IMR-90 (cell line): ENCODE results near the gene REPIN1. TPM values are rescaled to one million over a fixed set of nuclear protein-coding genes. Genes with fewer than 3 reads are reported as not detected.

Experiments used
- ATAC-seq: fragments of 200-7000 bp; cut with Tn5 transposase; 2 replicates; pipeline ENCODE4 v1.9.1; 2020; ENCODE audit warnings: low read depth, mild to moderate bottlenecking, moderate library complexity
- BruUV-seq: library from RNA; stranded (reverse); fragments of 400-500 nt; replicated peaks from 2 replicates; lab custom pipeline; 2021; lab: Mats Ljungman, UMichigan
- CTCF ChIA-PET: fragments of 300-600 bp; formaldehyde crosslinking; extraction: SDS; loops from one replicate; lab custom pipeline; 2021; ENCODE audit warnings: antibody characterized with exemption; lab: Yijun Ruan, JAX
- POLR2A ChIA-PET: fragments of 300-600 bp; sonication (Branson Sonifier 250); formaldehyde crosslinking; loops from one replicate; lab custom pipeline; 2022; ENCODE audit warnings: antibody characterized with exemption; ENCODE audit not compliant: unreplicated experiment; lab: Charles Lee
- DNase-seq: peaks from one replicate; pipeline ENCODE4 v3.0.0; 2013
- H2AFZ ChIP-seq: replicated peaks from 2 replicates; pipeline ENCODE3; 2013; ENCODE audit warnings: low read length, mild to moderate bottlenecking; ENCODE audit not compliant: poor library complexity
- H2AK5ac ChIP-seq: 2 replicates; pipeline ENCODE4 v1.6.1; 2013; ENCODE audit warnings: low read depth, low read length, inconsistent platforms
- H2AK9ac ChIP-seq: replicated peaks from 2 replicates; pipeline ENCODE3; 2013; ENCODE audit warnings: mild to moderate bottlenecking, low read depth, low read length, moderate library complexity; ENCODE audit not compliant: poor library complexity
- H2BK120ac ChIP-seq: 2 replicates; pipeline ENCODE4 v1.6.1; 2013; ENCODE audit warnings: low read depth, low read length, inconsistent platforms
- H2BK15ac ChIP-seq: 3 replicates; pipeline ENCODE4 v1.6.1; 2013; ENCODE audit warnings: low read depth, low read length, inconsistent platforms
- H2BK20ac ChIP-seq: 2 replicates; pipeline ENCODE4 v1.6.1; 2013; ENCODE audit warnings: low read depth, mild to moderate bottlenecking, inconsistent platforms, low read length, moderate library complexity
- H2BK5ac ChIP-seq: 2 replicates; pipeline ENCODE4 v1.6.1; 2013; ENCODE audit warnings: mild to moderate bottlenecking, low read depth, low read length, inconsistent platforms; ENCODE audit not compliant: poor library complexity, severe bottlenecking
- H3K14ac ChIP-seq: replicated peaks from 2 replicates; pipeline ENCODE4 v1.6.1; 2013; ENCODE audit warnings: low read depth, low read length, inconsistent platforms
- H3K18ac ChIP-seq: 2 replicates; pipeline ENCODE4 v1.6.1; 2013; ENCODE audit warnings: low read depth, low read length, control low read depth
- H3K23ac ChIP-seq: 2 replicates; pipeline ENCODE4 v1.6.1; 2013; ENCODE audit warnings: low read depth, low read length, inconsistent platforms
- H3K27ac ChIP-seq: 2 replicates; pipeline ENCODE4 v1.5.1; 2013; ENCODE audit warnings: mild to moderate bottlenecking, control low read depth, low read length; ENCODE audit not compliant: insufficient read depth
- H3K27me3 ChIP-seq: 2 replicates; pipeline ENCODE4 v1.6.1; 2013; ENCODE audit warnings: low read length; ENCODE audit not compliant: control insufficient read depth, insufficient read depth
- H3K36me3 ChIP-seq: 2 replicates; pipeline ENCODE4 v1.6.1; 2013; ENCODE audit warnings: low read length, mixed read lengths; ENCODE audit not compliant: control insufficient read depth, insufficient read depth
- H3K4ac ChIP-seq: 2 replicates; pipeline ENCODE4 v1.6.1; 2013; ENCODE audit warnings: low read depth, low read length, inconsistent platforms
- H3K4me1 ChIP-seq: 2 replicates; pipeline ENCODE4 v1.6.1; 2013; ENCODE audit warnings: low read length, mixed read lengths; ENCODE audit not compliant: control insufficient read depth, insufficient read depth
- H3K4me2 ChIP-seq: 2 replicates; pipeline ENCODE4 v1.6.1; 2013; ENCODE audit warnings: low read depth, mild to moderate bottlenecking, control low read depth, low read length, moderate library complexity
- H3K4me3 ChIP-seq: 2 replicates; pipeline ENCODE4 v1.5.1; 2013; ENCODE audit warnings: low read depth, mild to moderate bottlenecking, control low read depth, low read length, moderate library complexity; ENCODE audit not compliant: insufficient read depth
- H3K56ac ChIP-seq: 2 replicates; pipeline ENCODE4 v1.6.1; 2013; ENCODE audit warnings: low read length, inconsistent platforms; ENCODE audit not compliant: insufficient read depth; ENCODE audit errors: extremely low read depth
- H3K79me1 ChIP-seq, 2 experiments: 2 replicates each; pipeline ENCODE4 v1.6.1; 2013; ENCODE audit warnings: low read length in 2 of 2, inconsistent platforms in 1 of 2, low read depth in 1 of 2
- H3K9ac ChIP-seq: 2 replicates; pipeline ENCODE4 v1.6.1; 2013; ENCODE audit warnings: low read depth, low read length, control low read depth
- H3K9me1 ChIP-seq: 2 replicates; pipeline ENCODE4 v1.6.1; 2013; ENCODE audit warnings: low read length, inconsistent platforms; ENCODE audit not compliant: insufficient read depth
- H3K9me3 ChIP-seq: 2 replicates; pipeline ENCODE4 v1.6.1; 2013; ENCODE audit warnings: low read length; ENCODE audit not compliant: control insufficient read depth, insufficient read depth
- H4K20me1 ChIP-seq: 2 replicates; pipeline ENCODE4 v1.6.1; 2013; ENCODE audit warnings: low read length, inconsistent platforms; ENCODE audit not compliant: insufficient read depth
- H4K5ac ChIP-seq: 2 replicates; pipeline ENCODE4 v1.6.1; 2013; ENCODE audit warnings: mild to moderate bottlenecking, low read depth, low read length, control low read depth
- H4K8ac ChIP-seq, 2 experiments: 2 replicates each; pipeline ENCODE4 v1.6.1; 2013; ENCODE audit warnings: low read depth in 2 of 2, low read length in 2 of 2, control low read depth in 1 of 2, inconsistent platforms in 1 of 2
- H4K91ac ChIP-seq: 2 replicates; pipeline ENCODE4 v1.6.1; 2013; ENCODE audit warnings: low read depth, low read length, inconsistent platforms; ENCODE audit not compliant: insufficient read depth
- CEBPB ChIP-seq: IDR thresholded peaks from 2 replicates; pipeline ENCODE4 v1.6.1; 2012; ENCODE audit warnings: low read depth, low read length, improper control_type of control experiment
- CHD1 ChIP-seq: IDR thresholded peaks from 2 replicates; pipeline ENCODE4 v1.6.1; 2012; ENCODE audit warnings: low read depth, low read length, improper control_type of control experiment
- MAFK ChIP-seq: IDR thresholded peaks from 2 replicates; pipeline ENCODE4 v1.6.1; 2012; ENCODE audit warnings: low read depth, low read length, improper control_type of control experiment
- MAZ ChIP-seq: IDR thresholded peaks from 2 replicates; pipeline ENCODE4 v1.6.1; 2012; ENCODE audit warnings: low read depth, mild to moderate bottlenecking, low read length, improper control_type of control experiment, moderate library complexity, borderline replicate concordance
- RCOR1 ChIP-seq: IDR thresholded peaks from 2 replicates; pipeline ENCODE4 v1.6.1; 2012; ENCODE audit warnings: mild to moderate bottlenecking, low read length, improper control_type of control experiment; ENCODE audit not compliant: insufficient replicate concordance
- RFX5 ChIP-seq: IDR thresholded peaks from 2 replicates; pipeline ENCODE4 v1.8.0; 2012; ENCODE audit warnings: low read depth, mild to moderate bottlenecking, low read length, moderate library complexity
- SMC3 ChIP-seq: fragments of 150-350 bp; IDR thresholded peaks from 2 replicates; pipeline ENCODE4 v1.6.1; 2016; ENCODE audit warnings: low read depth, mild to moderate bottlenecking, antibody characterized with exemption, low read length, moderate library complexity
- USF2 ChIP-seq: fragments of 150-350 bp; IDR thresholded peaks from 2 replicates; pipeline ENCODE4 v1.6.1; 2017; ENCODE audit warnings: mild to moderate bottlenecking, antibody characterized with exemption, low read length, low read depth
- WGBS, 2 experiments: methylation state at CpG; one replicate each; pipeline versions ENCODE4 v1.1.5 to v1.1.7; 2013; ENCODE audit warnings: missing lambda C conversion rate in 2 of 2; ENCODE audit not compliant: insufficient read length in 1 of 2; ENCODE audit errors: extremely low coverage in 2 of 2; 5-methylcytosine and 5-hydroxymethylcytosine counted together
- dilution Hi-C: fragments of 300-500 bp; cut with HindIII; formaldehyde crosslinking; loops from one replicate; pipeline ENCODE4 v1.14.3; 2018; ENCODE audit warnings: low sequenced_read_pairs; ENCODE audit not compliant: unreplicated experiment
- in situ Hi-C: fragments of 300-500 bp; cut with MboI; formaldehyde crosslinking; loops from 3 replicates; pipeline ENCODE4 v1.14.3; 2019; ENCODE audit warnings: low sequenced_read_pairs, inconsistent platforms, mixed read lengths
- intact Hi-C: fragments of 100-400 bp; cut with micrococcal nuclease; formaldehyde crosslinking; loops from 2 replicates; pipeline ENCODE4 v1.10.0; 2022
- polyA plus RNA-seq, 3 experiments: library from polyadenylated mRNA; depleted of rRNA; stranded (reverse); fragments of >200 nt; gene quantifications; 2 replicates each; pipeline ENCODE4 v1.2.3, GENCODE V29; 2012; ENCODE audit warnings: low replicate concordance in 1 of 3
- total RNA-seq: library from RNA; depleted of rRNA; stranded (reverse); fragments of >200 nt; gene quantifications from 2 replicates; pipeline ENCODE4 v1.2.3, GENCODE V29; 2012
- TF ChIP-seq, protein P1 (sequence below): fragments of 150-350 bp; IDR thresholded peaks from 2 replicates; pipeline ENCODE4 v1.6.1; 2016; ENCODE audit warnings: low read depth, mild to moderate bottlenecking, low read length, moderate library complexity, borderline replicate concordance

The REPIN1 gene
- total and polyA plus RNA-seq, 2 of the 4 experiments (the other 2 are of a cell fraction) = 19.4 to 50.6 TPM

DNA sequence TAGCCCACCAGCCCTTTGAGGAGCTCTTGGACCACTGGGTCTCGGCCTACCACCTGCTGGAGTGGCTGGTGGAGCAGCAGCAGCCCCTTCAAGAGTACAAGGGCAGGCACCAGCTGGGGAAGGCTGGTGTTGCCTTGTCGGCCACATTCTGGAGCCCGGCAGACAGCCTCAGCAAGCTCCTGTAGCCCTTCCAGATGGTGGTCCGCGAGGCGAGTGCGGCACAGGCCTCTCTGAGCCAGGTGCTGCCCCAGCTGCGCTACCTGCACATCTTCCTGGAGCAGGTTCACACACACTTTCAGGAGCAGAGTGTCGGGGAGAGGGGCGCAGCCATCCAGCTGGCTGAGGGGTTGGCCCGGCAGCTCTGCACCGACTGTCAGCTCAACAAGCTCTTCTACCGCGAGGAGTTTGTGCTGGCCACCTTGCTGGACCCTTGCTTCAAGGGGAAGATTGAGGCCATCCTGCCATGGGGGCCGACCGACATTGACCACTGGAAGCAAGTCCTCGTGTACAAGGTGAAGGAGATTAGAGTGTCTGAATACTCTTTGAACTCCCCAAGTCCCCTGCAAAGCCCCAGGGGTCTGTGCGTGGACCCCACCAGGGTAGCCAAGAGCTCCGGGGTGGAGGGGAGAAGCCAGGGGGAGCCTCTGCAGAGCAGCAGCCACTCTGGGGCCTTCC lies 38.3 kb upstream of the REPIN1 start:
- ATAC-seq (no peak), DNase-seq (no peak)
- no peak overlapping the region for H4K5ac ChIP-seq
- H2BK120ac ChIP-seq = no peak overlapping the region
- H3K14ac ChIP-seq = no peak overlapping the region
- H3K27me3 ChIP-seq = no peaks in the 10 kb centered on the region
- H3K4me1 ChIP-seq = peaks cover 3% of the 10 kb centered on the region
- ChIA-PET CTCF (interaction anchor here (1.4 kb wide), 1 partner anchor 40 kb away, joined by 3 read pairs; no protein-coding TSS in a partner anchor), POLR2A (no interaction called here)
- intact Hi-C loops = no loop called here
- no peak overlapping the region for H3K4ac ChIP-seq
- in situ Hi-C loops = no loop called here
- no peak overlapping the region for H2BK20ac ChIP-seq
- H3K9me1 ChIP-seq = peaks cover 1% of the 10 kb centered on the region; the same call in 1 of the 2 replicates
- H2AK5ac ChIP-seq = no peak overlapping the region
- H3K18ac ChIP-seq = no peak overlapping the region
- H2BK5ac ChIP-seq = no peak overlapping the region
- BruUV-seq = no TSS peak
- no peak overlapping the region for H3K27ac ChIP-seq
- WGBS, 2 experiments = 85% methylated on average over 6 of the region's 19 CpGs; no CpG with 5 or more reads in 1 of the 2 experiments
- H3K79me1 ChIP-seq = no peaks in the 10 kb centered on the region
- H4K91ac ChIP-seq = no peak overlapping the region
- H4K20me1 ChIP-seq = no peaks in the 10 kb centered on the region
- H3K23ac ChIP-seq = no peak overlapping the region
- dilution Hi-C loops = no loop called here
- no peaks in the 10 kb centered on the region for H3K9me3 ChIP-seq
- no peak overlapping the region for H4K8ac ChIP-seq
- no peak overlapping the region for H2BK15ac ChIP-seq
- H3K9ac ChIP-seq = no peak overlapping the region
- no peak overlapping the region for H3K56ac ChIP-seq
- no peak overlapping the region for H3K4me3 ChIP-seq
- no peak overlapping the region for H3K4me2 ChIP-seq
- TF ChIP-seq SMC3 = no peak
- no peak for TF ChIP-seq MAFK
- no peak for TF ChIP-seq RCOR1
- TF ChIP-seq, protein P1, sequence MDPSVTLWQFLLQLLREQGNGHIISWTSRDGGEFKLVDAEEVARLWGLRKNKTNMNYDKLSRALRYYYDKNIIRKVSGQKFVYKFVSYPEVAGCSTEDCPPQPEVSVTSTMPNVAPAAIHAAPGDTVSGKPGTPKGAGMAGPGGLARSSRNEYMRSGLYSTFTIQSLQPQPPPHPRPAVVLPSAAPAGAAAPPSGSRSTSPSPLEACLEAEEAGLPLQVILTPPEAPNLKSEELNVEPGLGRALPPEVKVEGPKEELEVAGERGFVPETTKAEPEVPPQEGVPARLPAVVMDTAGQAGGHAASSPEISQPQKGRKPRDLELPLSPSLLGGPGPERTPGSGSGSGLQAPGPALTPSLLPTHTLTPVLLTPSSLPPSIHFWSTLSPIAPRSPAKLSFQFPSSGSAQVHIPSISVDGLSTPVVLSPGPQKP = no peak
- no peak for TF ChIP-seq RFX5
- no peak for TF ChIP-seq USF2
- TF ChIP-seq CHD1 = no peak
- TF ChIP-seq CEBPB = no peak
- no peak for TF ChIP-seq MAZ
- H2AK9ac ChIP-seq = no peak overlapping the region
- no peaks in the 10 kb centered on the region for H3K36me3 ChIP-seq
- no peak overlapping the region for H2AFZ ChIP-seq
